Liver (tissue), 9 donors: ENCODE measurements around the gene SYNGR3. TPM values are rescaled to one million over a fixed set of nuclear protein-coding genes. Genes with fewer than 3 reads are reported as not detected.

ENCODE experiments used
- DNase-seq: peaks from one replicate; pipeline ENCODE4 v3.0.0-alpha.2; 2017; ENCODE audit warnings: low spot score
- H3K27ac ChIP-seq, 2 donors: one replicate each; pipeline ENCODE4 v1.7.0; 2013; ENCODE audit warnings: inconsistent platforms in 2 of 2, low read length in 2 of 2, control low read depth in 1 of 2, low read depth in 1 of 2, mild to moderate bottlenecking in 1 of 2
- H3K27me3 ChIP-seq, 4 donors: one replicate each; pipeline versions ENCODE4 v1.6.1 to v1.7.0; 2013; ENCODE audit warnings: low read length in 3 of 4, inconsistent platforms in 1 of 4, mild to moderate bottlenecking in 1 of 4, moderate library complexity in 1 of 4; ENCODE audit not compliant: control insufficient read depth in 4 of 4, insufficient read depth in 4 of 4
- H3K36me3 ChIP-seq, 4 donors: one replicate each; pipeline versions ENCODE4 v1.6.1 to v1.7.0; 2013; ENCODE audit warnings: low read length in 3 of 4, mild to moderate bottlenecking in 3 of 4, low read depth in 1 of 4, moderate library complexity in 1 of 4; ENCODE audit not compliant: control insufficient read depth in 4 of 4, insufficient read depth in 3 of 4
- H3K4me1 ChIP-seq, 4 donors: one replicate each; pipeline versions ENCODE4 v1.6.1 to v1.7.0; 2013; ENCODE audit warnings: low read length in 3 of 4, mild to moderate bottlenecking in 3 of 4, moderate library complexity in 1 of 4; ENCODE audit not compliant: control insufficient read depth in 4 of 4, insufficient read depth in 4 of 4
- H3K4me3 ChIP-seq, 3 donors: one replicate each; pipeline versions ENCODE4 v1.6.1 to v1.7.0; 2013; ENCODE audit warnings: low read length in 3 of 3, control low read depth in 1 of 3, low read depth in 1 of 3, mild to moderate bottlenecking in 1 of 3
- H3K9ac ChIP-seq, 2 donors: one replicate each; pipeline ENCODE4 v1.7.0; 2013; ENCODE audit warnings: low read length in 2 of 2, mild to moderate bottlenecking in 2 of 2, moderate library complexity in 2 of 2, control low read depth in 1 of 2, low read depth in 1 of 2
- H3K9me3 ChIP-seq, 4 donors: one replicate each; pipeline versions ENCODE4 v1.6.1 to v1.7.0; 2013; ENCODE audit warnings: low read length in 3 of 4; ENCODE audit not compliant: control insufficient read depth in 4 of 4
- ATF3 ChIP-seq: IDR thresholded peaks from 2 replicates; pipeline ENCODE4 v1.6.1; 2016; ENCODE audit warnings: antibody characterized with exemption
- CTCF ChIP-seq: fragments of 150-350 bp; IDR thresholded peaks from 2 replicates; pipeline ENCODE4 v1.5.1; 2017; ENCODE audit warnings: improper control_type of control experiment, low read depth, low read length; ENCODE audit not compliant: missing input control
- EGR1 ChIP-seq, 2 donors: IDR thresholded peaks; 2 replicates each; pipeline ENCODE4 v1.6.1; 2016 to 2018; ENCODE audit warnings: antibody characterized with exemption in 2 of 2, low read depth in 2 of 2
- FOXA1 ChIP-seq: IDR thresholded peaks from 2 replicates; pipeline ENCODE4 v1.6.1; 2016; ENCODE audit warnings: antibody characterized with exemption
- FOXA2 ChIP-seq: IDR thresholded peaks from 2 replicates; pipeline ENCODE4 v1.6.1; 2016; ENCODE audit warnings: antibody characterized with exemption
- GABPA ChIP-seq, 2 donors: IDR thresholded peaks in 1 of 2; conservative IDR thresholded peaks in 1 of 2; 2 replicates each; pipeline ENCODE4 v1.6.1; 2016; ENCODE audit warnings: antibody characterized with exemption in 2 of 2, mild to moderate bottlenecking in 1 of 2, moderate library complexity in 1 of 2
- HNF4A ChIP-seq, 2 donors: conservative IDR thresholded peaks; 2 replicates each; pipeline ENCODE4 v1.6.1; 2016; ENCODE audit warnings: antibody characterized with exemption in 2 of 2, mild to moderate bottlenecking in 2 of 2
- HNF4G ChIP-seq: IDR thresholded peaks from 2 replicates; pipeline ENCODE4 v1.6.1; 2016; ENCODE audit warnings: antibody characterized with exemption
- JUND ChIP-seq, 2 donors: IDR thresholded peaks; 2 replicates each; pipeline ENCODE4 v1.6.1; 2016; ENCODE audit warnings: antibody characterized with exemption in 2 of 2
- MAX ChIP-seq: IDR thresholded peaks from 2 replicates; pipeline ENCODE4 v1.6.1; 2016; ENCODE audit warnings: antibody characterized with exemption
- NR2F2 ChIP-seq: IDR thresholded peaks from 2 replicates; pipeline ENCODE4 v1.6.1; 2016; ENCODE audit warnings: antibody characterized with exemption
- RAD21 ChIP-seq, 2 donors: IDR thresholded peaks; 2 replicates each; pipeline ENCODE4 v1.6.1; 2016; ENCODE audit warnings: antibody characterized with exemption in 2 of 2, mild to moderate bottlenecking in 2 of 2
- REST ChIP-seq: IDR thresholded peaks from 2 replicates; pipeline ENCODE4 v1.6.1; 2016; ENCODE audit warnings: antibody characterized with exemption, mild to moderate bottlenecking
- RXRA ChIP-seq, 2 donors: IDR thresholded peaks; 2 replicates each; pipeline ENCODE4 v1.6.1; 2017 to 2018; ENCODE audit warnings: antibody characterized with exemption in 2 of 2, mild to moderate bottlenecking in 1 of 2
- SP1 ChIP-seq: IDR thresholded peaks from 2 replicates; pipeline ENCODE4 v1.6.1; 2018; ENCODE audit warnings: antibody characterized with exemption, mild to moderate bottlenecking
- TAF1 ChIP-seq: conservative IDR thresholded peaks from 2 replicates; pipeline ENCODE4 v1.6.1; 2016; ENCODE audit warnings: antibody characterized with exemption, mild to moderate bottlenecking
- YY1 ChIP-seq: IDR thresholded peaks from 2 replicates; pipeline ENCODE4 v1.6.1; 2016; ENCODE audit warnings: antibody characterized with exemption, mild to moderate bottlenecking
- ZBTB33 ChIP-seq: IDR thresholded peaks from 2 replicates; pipeline ENCODE4 v1.6.1; 2016; ENCODE audit warnings: antibody characterized with exemption
- WGBS: extraction: QIAGEN DNeasy Blood & Tissue Kit; methylation state at CpG from one replicate; pipeline ENCODE4 v1.1.7; 2013; 5-methylcytosine and 5-hydroxymethylcytosine counted together
- polyA plus RNA-seq, 2 donors: library from polyadenylated mRNA; stranded (reverse) in 1 of 2; unstranded in 1 of 2; fragments of 200-250 nt in 1 of 2; fragments of >200 nt in 1 of 2; fragmentation: Nextera tagmentation in 1 of 2; extraction: Ambion mirVana in 1 of 2; gene quantifications; one replicate each; pipeline versions ENCODE4 v1.2.1 to v1.2.3, GENCODE V29; 2013 to 2015
- total RNA-seq, 2 donors: library from RNA; depleted of rRNA; stranded (reverse); fragments of >200 nt; gene quantifications; one replicate each; pipeline ENCODE4 v1.2.3, GENCODE V29; 2014
- donor health status: healthy.
- donor health status: healthy.
- donor health status: healthy.
- donor health status: healthy.
- donor health status: healthy.

The SYNGR3 gene
- total and polyA plus RNA-seq, 4 donors: 0.09 to 0.47 (median 0.17) TPM; not detected in 1

- Histone ChIP-seq H3K9ac (peak overlapping the region in 1 of 2 donors; percentile 4), H3K9me3 (no peaks in the 10 kb centered on the region), H3K36me3 (peaks cover 0 to 17% (median under 1%) of the 10 kb centered on the region in 4 donors), H3K27me3 (peaks cover 0 to 5% (median 2%) of the 10 kb centered on the region in 4 donors), H3K27ac (no peak overlapping the region), H3K4me1 (peaks cover 10 to 39% (median 20%) of the 10 kb centered on the region in 4 donors), H3K4me3 (no peak overlapping the region)
- 82% methylated on average over 14 of the region's 14 CpGs for WGBS
- no peak for DNase-seq
- TF ChIP-seq FOXA2 (no peak), GABPA (IDR thresholded peaks at IDR 0.05 in 1 of 2, conservative IDR thresholded peaks at IDR 0.05 in 1 of 2) (no peak)
These were observed 4.2 kb upstream of the SYNGR3 start for GRCh38 chr16:1985466-1986150.

GRCh38 chr16:1987198-1987597 is 2.6 kb upstream of the SYNGR3 start:
- no peak overlapping the region for H3K27ac ChIP-seq
- DNase-seq: no peak
- no peak overlapping the region for H3K4me3 ChIP-seq
- no peaks in the 10 kb centered on the region for H3K9me3 ChIP-seq
- 94% methylated on average over 10 of the region's 10 CpGs for WGBS
- TF ChIP-seq EGR1 (IDR thresholded peaks at IDR 0.05; ENCODE audit: low read depth in 2 of 2) (no peak), CTCF (no peak), HNF4A (conservative IDR thresholded peaks at IDR 0.05) (no peak), ATF3 (no peak), FOXA2 (no peak), YY1 (no peak), TAF1 (no peak), NR2F2 (no peak), REST (no peak), RXRA (IDR thresholded peaks at IDR 0.05) (no peak), MAX (no peak), SP1 (no peak), RAD21 (IDR thresholded peaks at IDR 0.05) (no peak), FOXA1 (no peak), HNF4G (no peak), ZBTB33 (no peak), JUND (IDR thresholded peaks at IDR 0.05) (no peak), GABPA (IDR thresholded peaks at IDR 0.05 in 1 of 2, conservative IDR thresholded peaks at IDR 0.05 in 1 of 2) (no peak)
- peaks cover 12 to 48% (median 27%) of the 10 kb centered on the region in 4 donors for H3K4me1 ChIP-seq
- peaks cover 0 to 17% (median under 1%) of the 10 kb centered on the region in 4 donors for H3K36me3 ChIP-seq
- peaks cover 0 to 9% (median 4%) of the 10 kb centered on the region in 4 donors for H3K27me3 ChIP-seq
- H3K9ac ChIP-seq: no peak overlapping the region
